Activated CD4-positive, alpha-beta T cell treated with anti-CD3 and anti-CD28 coated beads, Interleukin-2, amount 10 ng/mL, durations not matched to agents 7 days and 5 days (primary cell): ENCODE measurements around the gene APEX1. TPM values are rescaled to one million over a fixed set of nuclear protein-coding genes. Genes with fewer than 3 reads are reported as not detected.
"Not testable (repeated sequence)": the region's sequence is repeated elsewhere in the genome, so short reads cannot be mapped to it uniquely, and the experiment has no call there.

Experiments
- CTCF ChIA-PET: fragments of 350-600 bp; sonication (Branson Sonifier 250); formaldehyde crosslinking; loops from one replicate; lab custom pipeline; 2021; ENCODE audit warnings: antibody characterized with exemption; lab: Charles Lee
- POLR2A ChIA-PET: fragments of 350-600 bp; sonication (Branson Sonifier 250); formaldehyde crosslinking; loops from one replicate; lab custom pipeline; 2021; ENCODE audit warnings: antibody characterized with exemption; lab: Charles Lee
- DNase-seq: peaks from one replicate; pipeline ENCODE4 v3.0.0-alpha.2; 2020
- H3K27ac Mint-ChIP-seq: one replicate; pipeline ENCODE4 v1.8.0; 2021; ENCODE audit warnings: mild to moderate bottlenecking, moderate library complexity, mixed read lengths
- H3K27me3 Mint-ChIP-seq: one replicate; pipeline ENCODE4 v1.8.0; 2021; ENCODE audit warnings: mixed read lengths
- H3K36me3 Mint-ChIP-seq: one replicate; pipeline ENCODE4 v1.8.0; 2021; ENCODE audit warnings: low read depth, mixed read lengths
- H3K4me1 Mint-ChIP-seq: one replicate; pipeline ENCODE4 v1.8.0; 2021; ENCODE audit warnings: mixed read lengths
- H3K4me3 Mint-ChIP-seq: one replicate; pipeline ENCODE4 v1.8.0; 2021; ENCODE audit warnings: mild to moderate bottlenecking, moderate library complexity, mixed read lengths
- H3K9me3 Mint-ChIP-seq: one replicate; pipeline ENCODE4 v1.8.0; 2021; ENCODE audit warnings: mixed read lengths
- total RNA-seq, 2 experiments: library from RNA; stranded (reverse); gene quantifications; one replicate each; pipeline ENCODE4 v1.2.3, GENCODE V29; 2021

Gene APEX1
- total RNA-seq, 2 experiments from 2014 or later, result 131 to 144 TPM

DNA sequence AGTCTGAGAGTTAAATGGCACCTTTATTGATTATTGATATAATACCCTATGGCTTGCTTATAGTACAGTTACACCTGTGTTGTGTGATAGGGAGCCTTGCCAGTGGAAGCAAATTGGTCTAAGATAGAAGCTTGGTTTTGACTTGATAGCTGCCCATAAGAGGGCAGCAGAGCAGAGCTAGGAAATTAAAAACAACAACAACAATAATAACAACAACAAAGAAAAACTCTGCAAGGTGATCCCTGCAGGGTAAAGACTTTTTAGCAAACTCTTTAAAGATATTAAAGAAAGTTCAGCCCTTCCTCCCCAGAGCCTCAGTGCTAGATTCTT lies 32.3 kb downstream of the APEX1 start:
- Mint-ChIP-seq H3K36me3 (peaks cover 4% of the 10 kb centered on the region), H3K9me3 (peaks cover 2% of the 10 kb centered on the region), H3K4me3 (no peak overlapping the region), H3K27ac (peak overlapping the region; percentile 27), H3K4me1 (peaks cover 55% of the 10 kb centered on the region), H3K27me3 (no peaks in the 10 kb centered on the region)
- ChIA-PET POLR2A (interaction anchor here (0.5 kb wide), 1 partner anchor 70 kb away, joined by 3 read pairs; no protein-coding TSS in a partner anchor), CTCF (interaction anchor here (1.0 to 1.6 kb wide), 2 partner anchors 62 to 73 kb away, joined by 3 to 4 read pairs; no protein-coding TSS in a partner anchor)
- DNase-seq, result no peak

DNA sequence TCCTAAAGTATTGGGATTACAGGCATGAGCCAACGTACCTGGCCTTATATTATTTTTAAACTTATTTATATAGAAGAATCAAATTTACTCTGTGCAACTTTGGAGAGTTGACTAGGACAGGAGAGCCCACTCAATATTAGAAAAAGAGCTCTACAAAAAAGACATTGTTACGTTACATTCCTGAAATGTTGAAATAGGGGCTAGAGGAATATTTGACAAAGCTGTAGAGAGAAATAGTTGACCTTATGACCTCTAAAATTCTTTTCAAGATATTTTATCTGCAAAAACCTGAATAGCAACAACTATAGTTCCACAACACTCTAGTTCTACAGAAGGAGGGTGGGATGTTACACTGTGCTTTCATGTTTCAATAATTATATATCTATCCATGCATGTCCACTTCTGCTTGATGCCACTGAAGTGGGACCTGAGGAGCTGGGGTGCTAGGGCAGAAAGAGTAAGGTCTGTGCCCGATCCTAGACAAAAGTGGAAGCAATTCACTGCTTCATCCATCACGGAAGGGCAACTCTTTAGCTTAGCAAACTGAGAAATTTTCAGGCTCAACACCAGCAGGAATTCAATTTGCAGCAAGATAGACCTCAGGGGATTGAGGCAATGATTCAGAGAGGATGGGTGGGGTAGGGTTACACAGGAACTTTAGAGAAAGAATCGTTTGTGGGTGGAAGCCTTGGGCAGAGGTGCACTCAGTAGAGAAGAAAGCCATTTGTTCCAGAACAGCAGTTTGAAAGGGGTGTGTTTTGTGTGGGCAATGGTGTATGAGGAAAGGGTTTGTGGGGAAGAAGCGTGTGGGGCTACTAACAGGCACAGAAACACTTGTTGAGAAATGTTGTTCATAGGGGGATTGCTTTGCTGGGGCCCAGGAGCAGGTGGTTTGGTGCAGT lies 34.3 kb downstream of the APEX1 start:
- peaks cover 2% of the 10 kb centered on the region for H3K9me3 Mint-ChIP-seq
- peaks cover 63% of the 10 kb centered on the region for H3K4me1 Mint-ChIP-seq
- H3K27ac Mint-ChIP-seq, result peak overlapping the region; percentile 93
- ChIA-PET POLR2A (interaction anchor here (0.6 kb wide), 2 partner anchors 9 to 146 kb away, joined by 3 to 5 read pairs; partner anchors contain the start of gene PARP2), CTCF (interaction anchor here (1.1 kb wide), 1 partner anchor 13 kb away, joined by 3 read pairs; no protein-coding TSS in a partner anchor)
- peaks cover 4% of the 10 kb centered on the region for H3K36me3 Mint-ChIP-seq
- H3K27me3 Mint-ChIP-seq, result no peaks in the 10 kb centered on the region
- peak; percentile 47 for DNase-seq
- H3K4me3 Mint-ChIP-seq, result peak overlapping the region; percentile 46

DNA sequence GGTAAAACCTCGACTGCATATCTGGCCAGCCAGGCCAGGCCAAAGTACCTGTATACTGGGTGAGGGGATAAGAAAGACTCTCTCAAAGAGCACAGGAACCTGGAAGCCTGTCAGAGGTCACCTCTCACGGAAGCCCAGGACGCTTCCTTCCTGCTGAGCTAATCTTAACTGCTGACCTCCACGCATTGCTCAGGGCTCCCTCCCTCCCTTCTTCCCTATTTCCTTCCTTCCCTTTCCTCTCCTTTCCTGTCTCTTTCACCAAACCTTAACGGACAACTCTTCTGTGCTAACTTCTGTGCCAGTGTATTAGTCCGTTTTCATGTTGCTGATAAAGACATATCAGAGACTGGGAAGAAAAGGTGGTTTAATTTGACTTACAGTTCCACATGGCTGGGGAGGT lies 35.5 kb downstream of the APEX1 start:
- H3K9me3 Mint-ChIP-seq, result peaks cover 5% of the 10 kb centered on the region
- CTCF ChIA-PET, result interaction anchor here (0.7 to 1.1 kb wide), 3 partner anchors 12 to 19 kb away, joined by 3 read pairs; no protein-coding TSS in a partner anchor
- peaks cover 4% of the 10 kb centered on the region for H3K36me3 Mint-ChIP-seq
- H3K27me3 Mint-ChIP-seq, result no peaks in the 10 kb centered on the region
- DNase-seq, result no peak
- H3K4me3 Mint-ChIP-seq, result no peak overlapping the region
- POLR2A ChIA-PET, result no interaction called here
- peak overlapping the region; percentile 93 for H3K27ac Mint-ChIP-seq
- peaks cover 69% of the 10 kb centered on the region for H3K4me1 Mint-ChIP-seq

GRCh38 chr14:20492486-20492885 lies 37.5 kb downstream of the APEX1 start:
- DNase-seq, result no peak
- Mint-ChIP-seq H3K36me3 (peaks cover 4% of the 10 kb centered on the region), H3K4me1 (peaks cover 63% of the 10 kb centered on the region), H3K9me3 (peaks cover 5% of the 10 kb centered on the region), H3K27me3 (no peaks in the 10 kb centered on the region), H3K4me3 (no peak overlapping the region), H3K27ac (no peak overlapping the region)
- ChIA-PET POLR2A (no interaction called here), CTCF (interaction anchor here (0.5 kb wide), 1 partner anchor 38 kb away, joined by 3 read pairs; no protein-coding TSS in a partner anchor)

DNA sequence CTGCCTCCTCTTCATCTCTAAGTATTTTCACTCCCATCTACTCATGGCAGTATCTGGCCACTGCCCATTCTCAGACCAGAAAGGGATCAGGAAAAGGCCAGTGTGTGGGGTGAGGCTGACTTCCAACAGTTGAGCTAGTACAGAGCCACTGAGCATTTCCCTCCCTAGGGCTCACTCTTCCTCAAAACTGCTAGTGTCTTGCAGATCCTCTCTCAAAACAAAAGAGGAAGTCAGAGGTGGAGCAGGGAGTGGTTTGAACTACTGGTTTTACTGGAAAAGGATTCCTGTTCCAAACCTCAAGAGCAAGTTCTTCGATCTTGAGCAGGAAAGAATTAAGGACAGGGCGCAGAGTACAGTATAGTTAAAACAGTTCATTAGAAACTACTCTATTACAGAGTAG lies 38.6 kb downstream of the APEX1 start:
- Mint-ChIP-seq H3K9me3 (peaks cover 5% of the 10 kb centered on the region), H3K27ac (peak overlapping the region; percentile 70), H3K36me3 (peaks cover 4% of the 10 kb centered on the region), H3K4me1 (peaks cover 56% of the 10 kb centered on the region), H3K4me3 (no peak overlapping the region), H3K27me3 (no peaks in the 10 kb centered on the region)
- ChIA-PET CTCF (no interaction called here), POLR2A (no interaction called here)
- no peak for DNase-seq

DNA sequence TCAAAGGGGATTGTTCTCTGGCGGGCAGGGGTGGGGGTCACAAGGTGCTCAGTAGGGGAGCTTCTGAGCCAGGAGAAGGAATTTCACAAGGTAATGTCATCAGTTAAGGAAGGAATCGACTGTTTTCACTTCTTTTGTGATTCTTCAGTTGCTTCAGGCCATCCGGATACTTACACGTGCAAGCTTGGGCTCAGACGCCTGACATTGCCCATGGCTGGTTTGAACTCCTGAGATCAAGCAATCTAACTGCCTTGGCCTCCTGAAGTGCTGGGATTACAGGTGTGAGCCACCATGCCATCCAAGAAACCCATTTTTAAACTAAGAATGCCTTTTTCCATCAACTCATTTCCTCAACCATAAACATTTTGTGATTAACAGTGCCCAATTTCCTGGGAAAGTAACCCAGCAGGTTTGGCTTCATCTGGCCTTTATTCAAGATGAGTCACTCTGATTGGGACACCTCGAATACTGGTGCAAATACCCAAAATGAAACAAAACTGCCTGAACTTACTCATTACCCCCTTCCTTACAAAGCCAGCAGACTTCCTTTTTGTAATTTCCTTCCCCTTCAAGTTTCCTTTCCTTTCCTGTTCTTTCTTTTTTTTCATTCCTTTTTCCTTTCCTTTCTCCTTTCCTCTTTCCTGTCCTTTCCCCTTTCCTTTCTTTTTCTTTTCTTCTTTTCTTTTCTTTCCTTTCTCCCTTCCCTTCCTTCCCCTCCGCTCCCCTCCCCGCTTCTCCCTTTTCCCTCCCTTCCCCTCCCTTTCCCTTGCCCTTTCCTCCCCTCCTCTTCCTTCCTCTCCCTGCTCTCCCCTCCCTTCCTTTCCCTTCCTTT lies 40.1 kb downstream of the APEX1 start:
- H3K4me3 Mint-ChIP-seq, result no peak overlapping the region
- peaks cover 2% of the 10 kb centered on the region for H3K36me3 Mint-ChIP-seq
- ChIA-PET CTCF (interaction anchor here (0.7 to 1.1 kb wide), 2 partner anchors 25 to 34 kb away, joined by 3 read pairs; partner anchors contain the start of gene PIP4P1), POLR2A (no interaction called here)
- H3K27ac Mint-ChIP-seq, result no peak overlapping the region
- no peaks in the 10 kb centered on the region for H3K27me3 Mint-ChIP-seq
- no peak for DNase-seq
- peaks cover 44% of the 10 kb centered on the region for H3K4me1 Mint-ChIP-seq
- peaks cover 5% of the 10 kb centered on the region for H3K9me3 Mint-ChIP-seq

DNA sequence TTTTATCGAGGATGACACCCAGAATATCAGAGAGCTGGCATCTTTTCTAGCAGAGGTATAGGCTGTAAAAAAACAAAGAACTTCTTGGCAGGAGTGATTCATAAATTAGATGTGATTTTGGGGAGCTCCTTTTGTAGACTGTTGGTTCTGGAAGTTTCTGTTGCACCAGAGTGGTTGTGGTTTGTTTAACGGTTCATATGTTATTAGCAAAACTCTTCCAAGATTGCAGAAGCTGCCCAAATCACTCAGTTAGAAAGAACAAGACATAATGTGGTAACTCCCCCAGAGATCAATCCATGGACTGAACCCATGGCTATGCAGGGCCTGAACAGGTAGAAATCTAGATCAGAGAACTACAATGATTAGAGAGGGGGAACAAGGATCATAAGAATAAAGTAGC lies 43.6 kb downstream of the APEX1 start:
- H3K27ac Mint-ChIP-seq, result no peak overlapping the region
- CTCF ChIA-PET, result no interaction called here
- H3K27me3 Mint-ChIP-seq, result peaks cover 1% of the 10 kb centered on the region
- no peak overlapping the region for H3K4me3 Mint-ChIP-seq
- no peak for DNase-seq
- POLR2A ChIA-PET, result no interaction called here
- H3K4me1 Mint-ChIP-seq, result peaks cover 20% of the 10 kb centered on the region
- H3K9me3 Mint-ChIP-seq, result peaks cover 2% of the 10 kb centered on the region
- no peaks in the 10 kb centered on the region for H3K36me3 Mint-ChIP-seq

- Mint-ChIP-seq H3K27me3 (peaks cover 1% of the 10 kb centered on the region), H3K27ac (no peak overlapping the region), H3K4me3 (no peak overlapping the region), H3K4me1 (peaks cover 21% of the 10 kb centered on the region), H3K36me3 (no peaks in the 10 kb centered on the region), H3K9me3 (peaks cover 2% of the 10 kb centered on the region)
- no peak for DNase-seq
- ChIA-PET CTCF (no interaction called here), POLR2A (no interaction called here)
Observed at GRCh38 chr14:20499108-20499507, 44.1 kb downstream of the APEX1 start.

DNA sequence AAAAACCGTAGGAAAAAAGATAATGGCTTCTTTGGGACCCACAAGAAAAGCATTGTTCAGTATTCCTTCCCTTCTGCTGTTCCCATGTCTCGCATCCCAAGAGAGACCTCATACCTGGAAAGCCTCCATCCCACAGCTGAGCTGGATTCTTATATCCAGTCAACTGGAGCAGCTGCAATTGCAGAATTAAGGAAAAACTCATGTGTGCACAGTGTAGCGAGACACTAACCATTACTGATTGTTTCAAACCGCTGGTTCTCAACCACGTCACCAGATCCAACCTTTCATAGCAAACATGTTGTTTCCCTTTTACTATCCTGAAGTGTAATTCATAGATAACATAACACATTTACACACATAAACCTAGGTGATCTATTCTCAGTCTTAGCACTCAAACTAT lies 44.9 kb downstream of the APEX1 start:
- Mint-ChIP-seq H3K4me1 (peaks cover 18% of the 10 kb centered on the region), H3K36me3 (no peaks in the 10 kb centered on the region), H3K27ac (no peak overlapping the region), H3K9me3 (peaks cover 2% of the 10 kb centered on the region), H3K27me3 (peaks cover 1% of the 10 kb centered on the region), H3K4me3 (no peak overlapping the region)
- ChIA-PET CTCF (no interaction called here), POLR2A (no interaction called here)
- DNase-seq, result no peak

- H3K4me1 Mint-ChIP-seq, result peaks cover 6% of the 10 kb centered on the region
- ChIA-PET POLR2A (no interaction called here), CTCF (no interaction called here)
- no peak overlapping the region for H3K4me3 Mint-ChIP-seq
- DNase-seq, result no peak
- H3K27ac Mint-ChIP-seq, result no peak overlapping the region
- H3K27me3 Mint-ChIP-seq, result peaks cover 1% of the 10 kb centered on the region
- H3K36me3 Mint-ChIP-seq, result no peaks in the 10 kb centered on the region
- H3K9me3 Mint-ChIP-seq, result no peaks in the 10 kb centered on the region
Observed at GRCh38 chr14:20501346-20501745, 46.3 kb downstream of the APEX1 start.

GRCh38 chr14:20503898-20504297 lies 48.9 kb downstream of the APEX1 start:
- H3K27me3 Mint-ChIP-seq, result peaks cover 1% of the 10 kb centered on the region
- no peak overlapping the region for H3K4me3 Mint-ChIP-seq
- H3K27ac Mint-ChIP-seq, result no peak overlapping the region
- H3K4me1 Mint-ChIP-seq, result peaks cover 3% of the 10 kb centered on the region
- no peak for DNase-seq
- no peaks in the 10 kb centered on the region for H3K9me3 Mint-ChIP-seq
- ChIA-PET CTCF (no interaction called here), POLR2A (no interaction called here)
- no peaks in the 10 kb centered on the region for H3K36me3 Mint-ChIP-seq

DNA sequence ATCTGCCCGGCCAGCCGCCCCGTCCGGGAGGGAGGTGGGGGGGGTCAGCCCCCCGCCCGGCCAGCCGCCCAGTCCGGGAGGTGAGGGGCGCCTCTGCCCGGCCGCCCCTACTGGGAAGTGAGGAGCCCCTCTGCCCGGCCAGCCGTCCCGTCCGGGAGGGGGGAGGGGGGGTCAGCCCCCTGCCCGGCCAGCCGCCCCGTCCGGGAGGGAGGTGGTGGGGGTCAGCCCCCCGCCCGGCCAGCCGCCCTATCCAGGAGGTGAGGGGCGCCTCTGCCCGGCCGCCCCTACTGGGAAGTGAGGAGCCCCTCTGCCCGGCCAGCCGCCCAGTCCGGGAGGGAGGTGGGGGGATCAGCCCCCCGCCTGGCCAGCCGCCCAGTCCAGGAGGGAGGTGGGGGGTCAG lies 51.2 kb downstream of the APEX1 start:
- H3K36me3 Mint-ChIP-seq, CTCF ChIA-PET, H3K4me3 Mint-ChIP-seq, POLR2A ChIA-PET, DNase-seq, H3K27me3 Mint-ChIP-seq, H3K9me3 Mint-ChIP-seq, H3K27ac Mint-ChIP-seq, H3K4me1 Mint-ChIP-seq: not testable (repeated sequence)

- DNase-seq, H3K27ac Mint-ChIP-seq, H3K27me3 Mint-ChIP-seq, H3K4me1 Mint-ChIP-seq, CTCF ChIA-PET, H3K9me3 Mint-ChIP-seq, H3K36me3 Mint-ChIP-seq, POLR2A ChIA-PET, H3K4me3 Mint-ChIP-seq: not testable (repeated sequence)
Observed at GRCh38 chr14:20506752-20507151, 51.7 kb downstream of the APEX1 start.
